Smooth muscle cell (in vitro differentiated cells): ENCODE data around the gene EEFSEC. TPM values are rescaled to one million over a fixed set of nuclear protein-coding genes. Genes with fewer than 3 reads are reported as not detected.

ENCODE experiments used
- DNase-seq: peaks from one replicate; lab custom pipeline; 2025; ENCODE audit not compliant: unreplicated experiment; lab: John Stamatoyannopoulos, UW
- H2AFZ ChIP-seq: fragments of 200-600 bp; sonication (generic); 2 replicates; pipeline ENCODE4 v1.6.0; 2016; ENCODE audit warnings: antibody characterized with exemption, low read depth, mild to moderate bottlenecking
- H3F3A ChIP-seq: fragments of 200-600 bp; sonication (generic); 2 replicates; pipeline ENCODE4 v1.6.0; 2017; ENCODE audit warnings: antibody characterized with exemption, low read depth
- H3K27ac ChIP-seq: fragments of 200-600 bp; sonication (generic); 2 replicates; pipeline ENCODE4 v1.5.1; 2016; ENCODE audit warnings: low read depth, mild to moderate bottlenecking
- H3K27me3 ChIP-seq: fragments of 200-600 bp; sonication (generic); 2 replicates; pipeline ENCODE4 v1.6.1; 2016; ENCODE audit warnings: low read depth, mild to moderate bottlenecking
- H3K36me3 ChIP-seq: fragments of 200-600 bp; sonication (generic); 2 replicates; pipeline ENCODE4 v1.5.1; 2016; ENCODE audit warnings: low read depth
- H3K4me1 ChIP-seq: fragments of 200-600 bp; sonication (generic); 2 replicates; pipeline ENCODE4 v1.5.1; 2016; ENCODE audit warnings: low read depth
- H3K4me2 ChIP-seq: fragments of 200-600 bp; sonication (generic); 2 replicates; pipeline ENCODE4 v1.6.0; 2016; ENCODE audit warnings: mild to moderate bottlenecking
- H3K4me3 ChIP-seq: fragments of 200-600 bp; sonication (generic); 2 replicates; pipeline ENCODE4 v1.5.1; 2016; ENCODE audit warnings: mild to moderate bottlenecking
- H3K79me2 ChIP-seq: fragments of 200-600 bp; sonication (generic); 2 replicates; pipeline ENCODE4 v1.6.0; 2016; ENCODE audit warnings: low read depth, mild to moderate bottlenecking
- H3K9ac ChIP-seq: fragments of 200-600 bp; sonication (generic); 2 replicates; pipeline ENCODE4 v1.6.0; 2016; ENCODE audit warnings: low read depth
- H3K9me3 ChIP-seq: fragments of 200-600 bp; sonication (generic); replicated peaks from 2 replicates; pipeline ENCODE4 v1.5.1; 2016; ENCODE audit warnings: low read depth
- H4K20me1 ChIP-seq: fragments of 200-600 bp; sonication (generic); 2 replicates; pipeline ENCODE4 v1.6.0; 2016; ENCODE audit warnings: low read depth
- WGBS: methylation state at CpG from one replicate; pipeline ENCODE4 v1.1.7; 2016; ENCODE audit warnings: low lambda C conversion rate; 5-methylcytosine and 5-hydroxymethylcytosine counted together
- polyA plus RNA-seq: library from polyadenylated mRNA; unstranded; fragments of >200 nt; fragmentation: Nextera tagmentation; extraction: Ambion mirVana; gene quantifications from 2 replicates; pipeline ENCODE4 v1.2.1, GENCODE V29; 2016
- total RNA-seq: library from RNA; depleted of rRNA; stranded (reverse); fragments of >200 nt; gene quantifications from 2 replicates; pipeline ENCODE4 v1.2.3, GENCODE V29; 2014
- TF ChIP-seq, protein P1 (sequence below): fragments of 200-600 bp; sonication (generic); IDR thresholded peaks from 2 replicates; pipeline ENCODE4 v1.5.1; 2017; ENCODE audit warnings: borderline replicate concordance, mild to moderate bottlenecking, antibody characterized with exemption; ENCODE audit not compliant: insufficient read depth, poor library complexity, severe bottlenecking

Gene EEFSEC
- total and polyA plus RNA-seq, 2 experiments from 2014 or later, result 12.4 to 17.1 TPM

DNA sequence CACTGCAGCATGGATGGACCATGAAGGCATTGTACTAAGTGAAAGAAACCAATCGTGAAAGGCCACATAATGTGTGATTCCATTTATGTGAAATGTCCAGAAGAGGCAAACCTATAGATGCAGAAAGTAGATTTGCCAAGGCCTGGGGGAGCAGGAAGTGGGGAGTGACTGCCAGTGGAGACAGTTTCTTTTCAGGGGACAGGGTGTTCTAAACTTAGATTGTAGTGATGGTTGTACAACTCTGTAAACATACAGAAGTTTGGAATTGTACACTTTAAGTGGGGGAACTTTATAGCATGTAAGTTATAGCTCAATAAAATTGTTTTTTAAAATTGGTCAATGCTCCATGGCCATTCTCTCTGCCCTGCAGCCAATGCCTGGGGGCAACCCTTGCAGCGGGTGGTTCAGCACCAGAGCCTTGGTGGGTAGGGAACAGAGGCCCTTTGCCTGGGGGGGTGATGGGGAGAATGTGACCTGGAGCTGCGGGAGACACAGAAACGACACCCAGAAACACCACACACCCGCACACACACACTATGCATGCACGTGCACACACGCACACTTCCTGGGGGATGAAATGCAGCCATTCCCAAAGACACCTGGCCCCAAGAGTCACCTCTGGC, 270.4 kb downstream of the EEFSEC start:
- no peaks in the 10 kb centered on the region for H3K36me3 ChIP-seq
- WGBS, result 99% methylated on average over 7 of the region's 7 CpGs
- H3K9me3 ChIP-seq, result no peaks in the 10 kb centered on the region
- H3K4me2 ChIP-seq, result no peak overlapping the region
- no peak overlapping the region for H3K9ac ChIP-seq
- TF ChIP-seq, protein P1, sequence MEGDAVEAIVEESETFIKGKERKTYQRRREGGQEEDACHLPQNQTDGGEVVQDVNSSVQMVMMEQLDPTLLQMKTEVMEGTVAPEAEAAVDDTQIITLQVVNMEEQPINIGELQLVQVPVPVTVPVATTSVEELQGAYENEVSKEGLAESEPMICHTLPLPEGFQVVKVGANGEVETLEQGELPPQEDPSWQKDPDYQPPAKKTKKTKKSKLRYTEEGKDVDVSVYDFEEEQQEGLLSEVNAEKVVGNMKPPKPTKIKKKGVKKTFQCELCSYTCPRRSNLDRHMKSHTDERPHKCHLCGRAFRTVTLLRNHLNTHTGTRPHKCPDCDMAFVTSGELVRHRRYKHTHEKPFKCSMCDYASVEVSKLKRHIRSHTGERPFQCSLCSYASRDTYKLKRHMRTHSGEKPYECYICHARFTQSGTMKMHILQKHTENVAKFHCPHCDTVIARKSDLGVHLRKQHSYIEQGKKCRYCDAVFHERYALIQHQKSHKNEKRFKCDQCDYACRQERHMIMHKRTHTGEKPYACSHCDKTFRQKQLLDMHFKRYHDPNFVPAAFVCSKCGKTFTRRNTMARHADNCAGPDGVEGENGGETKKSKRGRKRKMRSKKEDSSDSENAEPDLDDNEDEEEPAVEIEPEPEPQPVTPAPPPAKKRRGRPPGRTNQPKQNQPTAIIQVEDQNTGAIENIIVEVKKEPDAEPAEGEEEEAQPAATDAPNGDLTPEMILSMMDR, result no peak
- H3K27me3 ChIP-seq, result no peaks in the 10 kb centered on the region
- H4K20me1 ChIP-seq, result no peaks in the 10 kb centered on the region
- H2AFZ ChIP-seq, result no peak overlapping the region
- H3F3A ChIP-seq, result no peaks in the 10 kb centered on the region
- no peaks in the 10 kb centered on the region for H3K79me2 ChIP-seq
- H3K4me3 ChIP-seq, result no peak overlapping the region
- H3K27ac ChIP-seq, result no peak overlapping the region
- H3K4me1 ChIP-seq, result peaks cover 4% of the 10 kb centered on the region
- no peak for DNase-seq

DNA sequence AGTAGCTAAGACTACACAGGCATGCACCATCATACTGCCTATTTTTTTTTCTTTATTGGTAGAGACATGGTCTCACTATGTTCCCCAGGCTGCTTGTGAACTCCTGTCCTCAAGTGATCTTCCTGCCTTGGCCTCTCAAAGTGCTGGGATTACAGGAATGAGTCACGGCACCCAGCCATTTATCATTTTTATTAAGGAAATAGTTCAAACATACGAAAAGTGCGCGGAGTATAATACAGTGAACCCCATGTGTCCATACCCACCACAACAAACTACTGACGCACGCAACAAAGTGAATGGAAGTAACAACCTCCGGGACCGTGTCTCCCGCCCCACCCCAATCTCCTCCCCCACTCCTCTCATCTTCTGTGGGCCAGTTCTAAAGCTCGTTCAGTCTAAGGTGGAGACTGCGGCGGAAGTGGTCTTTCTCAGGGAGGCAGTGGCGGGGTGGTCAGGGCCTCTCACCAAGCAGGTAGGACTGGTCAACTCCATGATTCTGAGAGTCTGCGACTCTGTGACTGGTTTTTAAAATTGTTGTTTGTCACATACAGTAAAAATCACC, 271.3 kb downstream of the EEFSEC start:
- peaks cover 4% of the 10 kb centered on the region for H3K4me1 ChIP-seq
- no peak overlapping the region for H2AFZ ChIP-seq
- no peak for DNase-seq
- no peaks in the 10 kb centered on the region for H3K27me3 ChIP-seq
- H3K4me2 ChIP-seq, result no peak overlapping the region
- H4K20me1 ChIP-seq, result no peaks in the 10 kb centered on the region
- no peak overlapping the region for H3K4me3 ChIP-seq
- no peaks in the 10 kb centered on the region for H3K36me3 ChIP-seq
- no peak overlapping the region for H3K27ac ChIP-seq
- H3K9me3 ChIP-seq, result no peaks in the 10 kb centered on the region
- TF ChIP-seq, protein P1, result no peak
- no peak overlapping the region for H3K9ac ChIP-seq
- no peaks in the 10 kb centered on the region for H3F3A ChIP-seq
- no peaks in the 10 kb centered on the region for H3K79me2 ChIP-seq
- WGBS, result 71% methylated on average over 14 of the region's 14 CpGs

DNA sequence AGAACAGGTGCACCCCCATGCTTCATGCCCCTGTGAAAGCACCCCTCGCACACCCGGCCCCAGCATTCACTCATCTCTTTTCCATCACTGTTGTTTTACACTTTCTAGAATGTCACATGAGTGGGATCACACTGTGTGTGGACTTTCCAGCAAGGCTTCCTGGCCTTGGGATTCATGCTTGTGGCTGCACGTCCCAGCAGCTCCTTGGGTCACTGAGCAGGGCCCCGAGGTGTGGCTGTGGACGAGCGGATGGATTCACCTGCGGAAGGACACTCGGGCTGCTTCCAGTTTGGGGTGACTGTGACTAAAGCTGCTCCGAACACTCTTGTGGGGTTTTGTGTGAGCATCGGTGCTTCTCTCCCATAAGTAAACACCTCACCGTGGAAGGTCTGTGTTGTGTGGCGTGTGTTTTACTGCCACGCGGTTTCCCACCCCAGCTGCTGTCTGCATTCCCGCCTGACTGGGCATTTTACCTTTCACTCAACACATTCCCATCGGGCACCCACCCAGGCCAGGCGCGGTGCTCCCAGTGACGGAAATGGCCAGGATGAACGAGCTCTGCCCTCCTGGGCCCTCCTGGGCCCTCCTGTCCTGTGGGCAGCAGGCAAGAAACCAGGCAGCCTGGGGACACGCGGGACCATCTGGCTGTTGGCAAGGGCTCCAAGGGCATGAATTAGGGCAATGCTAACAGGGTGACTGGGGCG, 272.0 kb downstream of the EEFSEC start:
- TF ChIP-seq, protein P1, result no peak
- no peak overlapping the region for H3K27ac ChIP-seq
- no peak overlapping the region for H2AFZ ChIP-seq
- no peaks in the 10 kb centered on the region for H3K9me3 ChIP-seq
- H3K79me2 ChIP-seq, result no peaks in the 10 kb centered on the region
- H3K9ac ChIP-seq, result no peak overlapping the region
- H3K4me2 ChIP-seq, result no peak overlapping the region
- H4K20me1 ChIP-seq, result no peaks in the 10 kb centered on the region
- peaks cover 4% of the 10 kb centered on the region for H3K4me1 ChIP-seq
- no peaks in the 10 kb centered on the region for H3K27me3 ChIP-seq
- WGBS, result 95% methylated on average over 23 of the region's 23 CpGs
- no peak overlapping the region for H3K4me3 ChIP-seq
- H3F3A ChIP-seq, result no peaks in the 10 kb centered on the region
- DNase-seq, result no peak
- no peaks in the 10 kb centered on the region for H3K36me3 ChIP-seq
